ENCODE measurements around the gene KDM5B.
"Not testable (repeated sequence)": the region's sequence is repeated elsewhere in the genome, so short reads cannot be mapped to it uniquely, and the experiment has no call there.

KDM5B gene

DNA sequence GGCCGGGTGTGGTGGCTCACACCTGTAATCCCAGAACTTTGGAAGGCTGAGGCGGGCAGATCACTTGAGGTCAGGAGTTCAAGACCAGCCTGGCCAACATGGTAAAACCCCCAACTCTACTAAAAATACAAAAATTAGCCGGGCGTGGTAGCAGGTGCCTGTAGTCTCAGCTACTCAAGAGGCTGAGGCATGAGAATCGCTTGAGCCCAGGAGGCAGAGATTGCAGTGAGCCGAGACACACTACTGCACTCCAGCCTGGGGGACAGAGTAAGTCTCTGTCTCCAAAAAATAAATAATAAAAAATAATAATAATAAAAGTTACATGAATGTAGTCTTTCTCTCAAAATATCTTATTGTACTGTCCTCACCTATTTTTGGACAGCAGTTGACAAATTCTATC is 13.3 kb downstream of the KDM5B start:
- DNase-seq (ENCODE audit: low read depth, low spot score); H3K27ac ChIP-seq: not testable (repeated sequence)

DNA sequence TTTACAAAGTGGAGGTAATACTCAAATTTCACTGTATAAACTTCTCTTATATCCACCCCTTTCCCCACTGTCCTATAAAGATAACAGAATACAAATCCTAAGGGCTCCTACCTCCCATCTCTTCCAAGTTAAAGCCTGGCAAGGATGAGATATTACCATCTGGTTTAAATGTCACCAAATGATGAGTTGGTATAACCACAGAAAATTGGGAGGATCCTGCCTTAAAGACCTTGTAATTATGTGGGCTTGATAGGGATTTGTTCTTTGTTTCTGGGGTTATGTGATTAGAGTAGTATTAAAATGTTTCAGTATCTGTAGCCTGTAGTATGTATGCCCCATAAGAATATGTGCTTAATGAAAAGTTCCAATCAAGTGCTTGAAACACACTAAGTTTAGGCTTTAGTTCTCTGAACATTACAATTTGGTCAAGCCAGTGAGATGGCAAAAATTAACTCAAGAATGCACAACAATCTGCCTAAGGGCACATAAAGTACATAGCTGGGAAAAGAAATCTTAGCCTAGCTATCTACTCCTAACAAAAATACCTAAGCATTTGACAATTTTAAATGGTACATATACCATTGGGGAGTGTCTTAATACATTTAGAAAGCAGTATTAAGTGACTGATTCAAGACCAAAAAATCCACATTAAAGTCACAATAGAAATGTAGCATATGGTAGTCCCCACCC is 14.0 kb downstream of the KDM5B start:
- DNase-seq (ENCODE audit: low read depth, low spot score): no peak
- no peak overlapping the region for H3K27ac ChIP-seq

DNA sequence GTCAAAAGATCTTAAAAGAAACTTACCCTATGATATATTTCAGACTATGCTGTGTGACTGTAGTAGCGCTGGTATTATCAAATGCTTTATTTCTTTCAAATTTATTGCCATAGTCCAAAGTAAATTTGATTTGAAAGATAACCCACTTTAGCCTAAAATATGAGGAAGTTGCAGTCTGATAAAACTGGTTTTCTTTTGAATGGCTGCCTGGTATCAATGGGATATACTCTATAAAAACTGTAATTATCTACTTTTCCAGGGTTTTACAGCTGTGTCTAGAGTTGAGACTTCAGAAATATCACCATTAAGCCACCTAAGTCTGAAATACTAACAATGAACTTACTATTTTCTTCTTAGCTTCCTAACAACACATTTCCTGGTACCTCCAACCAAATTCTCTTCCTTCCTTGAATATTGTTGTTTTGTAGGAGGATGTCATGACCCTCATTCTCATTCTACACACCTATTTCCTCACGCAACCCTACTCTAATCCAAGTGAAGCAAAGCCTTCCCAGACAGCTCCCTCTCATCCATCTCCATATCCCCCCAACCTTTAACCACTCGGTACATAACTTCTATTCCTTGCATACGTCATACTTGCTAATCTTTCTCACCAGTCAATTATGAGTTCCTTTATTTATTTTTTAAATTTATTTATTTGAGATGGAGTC is 17.0 kb downstream of the KDM5B start:
- no peak overlapping the region for H3K27ac ChIP-seq
- no peak for DNase-seq (ENCODE audit: low read depth, low spot score)

DNA sequence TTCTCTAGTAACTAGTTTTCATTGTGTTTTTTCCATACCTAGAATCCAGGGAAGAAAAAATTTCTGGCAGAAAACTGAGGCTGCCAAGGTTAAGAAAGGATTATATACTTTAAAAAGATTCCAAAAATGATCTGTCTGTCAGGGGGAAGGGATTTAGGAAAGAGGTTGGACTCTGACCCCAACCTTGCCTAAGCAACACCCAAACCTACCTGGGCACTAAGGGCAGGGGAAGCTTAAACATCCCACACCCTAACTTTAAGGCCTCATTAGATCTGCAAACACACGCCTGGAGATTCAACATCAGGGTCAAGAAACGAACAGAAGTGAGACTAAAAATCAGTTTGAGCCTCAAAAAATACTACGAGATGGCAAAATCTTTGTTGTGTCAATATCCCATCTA is 19.4 kb downstream of the KDM5B start:
- DNase-seq (ENCODE audit: low read depth, low spot score): no peak
- H3K27ac ChIP-seq: no peak overlapping the region

DNA sequence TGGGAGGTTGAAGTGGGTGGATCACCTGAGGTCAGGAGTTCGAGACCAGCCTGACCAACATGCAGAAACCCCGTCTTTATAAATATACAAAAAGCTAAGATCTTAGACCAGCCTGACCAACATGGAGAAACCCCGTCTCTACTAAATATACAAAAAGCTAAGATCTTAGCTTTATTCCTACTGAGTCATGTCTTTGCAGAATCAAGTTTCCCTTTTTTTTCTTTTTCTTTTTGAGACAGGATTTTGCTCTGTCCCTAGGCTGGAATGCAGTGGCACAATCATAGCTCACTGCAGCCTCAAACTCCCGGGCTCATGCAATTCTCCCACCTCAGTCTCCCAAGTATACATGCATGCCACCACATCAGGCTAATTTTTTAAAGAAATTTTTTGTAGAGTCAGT is 21.4 kb downstream of the KDM5B start:
- no peak for DNase-seq (ENCODE audit: low read depth, low spot score)
- no peak overlapping the region for H3K27ac ChIP-seq

DNA sequence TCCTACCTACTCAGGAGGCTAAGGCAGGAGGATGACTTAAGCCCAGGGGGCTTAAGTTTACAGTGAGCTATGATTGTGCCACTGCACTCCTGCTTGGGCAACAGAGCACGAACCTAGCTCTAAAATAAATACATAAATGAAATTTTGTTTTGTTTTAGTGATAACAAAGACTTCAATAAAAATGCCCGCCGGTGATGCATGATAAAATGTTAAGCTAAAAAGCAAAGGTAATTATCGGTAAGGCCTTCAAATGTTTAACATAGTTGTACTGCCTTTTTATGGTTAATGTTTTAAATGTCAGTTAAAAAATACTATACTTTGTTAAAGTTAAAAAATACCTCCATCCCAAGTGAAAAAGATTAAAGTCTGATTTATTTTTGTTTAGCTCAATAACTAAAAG is 27.0 kb downstream of the KDM5B start:
- DNase-seq (ENCODE audit: low read depth, low spot score): no peak
- no peak overlapping the region for H3K27ac ChIP-seq

DNA sequence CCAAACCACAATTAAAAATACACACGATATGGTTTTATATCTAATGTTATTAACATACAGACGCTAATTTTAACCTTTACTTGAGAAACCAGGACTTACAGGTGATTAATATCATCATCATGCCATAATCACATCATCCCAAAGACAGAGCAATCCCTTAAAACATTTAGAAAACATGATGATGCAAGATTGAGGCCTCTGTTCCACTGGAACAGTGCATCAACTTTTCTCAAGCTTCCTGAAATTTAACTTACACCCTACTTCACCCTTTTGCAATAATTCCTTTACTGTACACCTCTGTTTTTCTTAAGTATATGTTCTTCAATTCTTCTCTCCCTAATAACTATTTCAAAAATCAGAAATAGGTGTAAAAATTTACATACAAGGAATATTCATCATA is 38.1 kb downstream of the KDM5B start:
- no peak for DNase-seq (ENCODE audit: low read depth, low spot score)
- no peak overlapping the region for H3K27ac ChIP-seq

DNA sequence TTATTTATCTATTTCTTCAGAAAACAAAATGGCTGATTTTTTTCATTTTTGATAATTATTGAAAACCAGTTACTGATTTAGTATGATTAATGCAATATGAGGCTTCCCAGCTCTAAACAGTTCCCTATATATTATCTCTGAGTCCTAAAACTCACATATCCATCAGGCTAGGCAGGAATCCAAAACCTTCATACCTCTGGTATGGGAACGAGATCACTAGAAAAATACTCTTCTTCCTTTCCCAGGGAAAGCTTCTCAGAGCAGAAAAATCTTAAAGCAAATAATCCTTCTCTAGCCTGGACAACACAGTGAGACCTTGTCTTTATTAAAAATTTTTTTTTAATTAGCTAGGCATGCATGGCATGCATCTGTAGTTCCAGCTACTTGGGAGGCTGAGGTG is 42.5 kb downstream of the KDM5B start:
- DNase-seq (ENCODE audit: low read depth, low spot score): no peak
- H3K27ac ChIP-seq: no peak overlapping the region

DNA sequence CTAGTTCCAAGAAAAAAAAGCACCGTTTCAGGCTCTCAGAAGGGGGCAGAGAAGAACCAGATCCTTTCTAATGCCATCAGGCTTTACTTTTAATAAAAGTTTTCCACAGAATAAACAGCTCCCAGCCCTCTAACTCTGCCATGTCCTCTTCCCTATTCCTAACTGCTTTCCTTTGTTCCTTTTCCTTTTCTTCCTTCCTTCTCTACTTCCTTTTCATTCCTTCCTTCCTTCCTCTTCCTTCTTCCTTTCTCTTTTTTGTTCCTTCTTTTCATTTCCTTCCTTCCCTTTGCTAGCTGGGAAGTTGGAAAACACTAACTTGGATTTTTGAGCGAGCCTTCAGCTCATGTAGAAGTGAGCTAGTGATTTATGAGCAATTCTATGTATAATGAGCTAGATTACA is 46.2 kb downstream of the KDM5B start:
- no peak for DNase-seq (ENCODE audit: low read depth, low spot score)

DNA sequence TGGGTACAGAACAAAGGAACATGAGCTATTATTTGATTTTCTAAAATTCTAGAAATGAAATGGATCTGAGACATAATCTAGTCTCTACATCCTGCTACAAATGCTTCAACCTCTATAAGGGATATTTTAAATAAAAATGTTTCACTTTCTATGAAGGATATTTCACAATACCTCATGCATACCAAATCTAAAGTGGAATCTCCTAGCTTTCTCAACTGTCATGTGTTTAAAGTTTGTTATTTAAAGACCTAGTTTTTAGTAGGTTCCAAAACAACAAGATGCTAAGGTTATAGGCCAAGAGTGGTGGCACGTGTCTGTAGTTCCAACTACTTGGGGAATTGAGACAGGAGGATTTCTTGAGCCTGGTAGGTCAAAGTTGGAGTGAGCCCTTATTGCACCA is 47.6 kb downstream of the KDM5B start:
- H3K27ac ChIP-seq: no peak overlapping the region
- no peak for DNase-seq (ENCODE audit: low read depth, low spot score)

More for the DNA sequence above, 46.2 kb downstream of the KDM5B start:
- no peak overlapping the region for H3K27ac ChIP-seq

DNA sequence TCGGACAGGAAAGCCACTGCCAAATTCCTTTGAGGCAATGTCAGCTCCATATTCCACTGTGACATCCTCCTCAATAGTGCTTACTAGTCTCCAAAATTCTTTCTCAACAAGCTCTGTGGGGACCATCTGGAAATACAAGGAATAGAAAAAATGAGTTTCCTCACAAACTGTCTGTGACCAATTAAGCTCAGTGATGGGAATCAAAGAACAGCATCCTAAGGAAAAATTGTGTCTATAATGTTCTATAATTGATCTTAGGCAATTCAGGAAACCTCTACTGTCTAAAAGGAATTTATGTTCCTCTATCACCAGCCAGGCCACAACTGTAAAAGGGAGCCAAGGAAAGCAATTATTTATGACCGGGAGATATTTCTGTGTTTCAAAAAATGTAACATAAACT is 51.8 kb downstream of the KDM5B start:
- DNase-seq (ENCODE audit: low read depth, low spot score): no peak
- no peak overlapping the region for H3K27ac ChIP-seq

DNA sequence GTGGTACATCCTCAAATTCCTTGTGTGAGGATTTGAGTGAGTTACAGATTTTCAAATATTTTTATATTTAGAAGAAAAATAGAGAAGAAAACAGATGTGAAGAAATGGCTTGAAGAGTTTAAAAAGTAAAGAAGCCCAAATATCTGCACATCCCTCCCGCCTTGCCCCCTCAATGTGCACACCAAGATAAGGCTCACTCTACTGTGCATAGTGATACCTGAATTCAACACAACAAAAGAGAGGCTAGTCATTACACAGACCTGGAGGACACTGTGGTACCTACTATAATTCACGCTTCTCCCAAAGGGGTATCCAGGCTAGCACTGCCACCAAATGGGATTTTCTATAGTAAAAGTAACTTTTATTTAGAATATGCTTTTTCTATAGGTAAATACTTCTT is 53.9 kb downstream of the KDM5B start:
- no peak overlapping the region for H3K27ac ChIP-seq

DNA sequence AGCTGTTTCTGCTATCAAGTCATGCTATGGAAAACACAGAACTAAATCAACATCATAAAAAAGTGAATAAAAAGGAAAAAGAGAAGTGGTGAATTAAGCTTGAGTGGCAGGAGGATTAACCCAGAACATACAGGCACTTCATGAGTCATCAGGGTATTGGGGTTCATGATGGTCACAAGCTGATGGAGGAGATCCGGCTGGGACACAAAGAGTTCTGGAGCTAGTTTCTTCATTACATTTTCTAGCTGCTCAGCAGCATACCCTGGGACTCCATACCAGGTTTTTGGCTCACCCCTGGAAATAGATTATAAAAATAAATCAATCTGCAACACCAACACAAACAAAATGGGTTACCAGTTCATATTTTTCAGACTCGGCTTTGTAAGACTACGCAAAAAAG is 55.4 kb downstream of the KDM5B start:
- DNase-seq (ENCODE audit: low read depth, low spot score): no peak

More for the DNA sequence above, 53.9 kb downstream of the KDM5B start:
- no peak for DNase-seq (ENCODE audit: low read depth, low spot score)

DNA sequence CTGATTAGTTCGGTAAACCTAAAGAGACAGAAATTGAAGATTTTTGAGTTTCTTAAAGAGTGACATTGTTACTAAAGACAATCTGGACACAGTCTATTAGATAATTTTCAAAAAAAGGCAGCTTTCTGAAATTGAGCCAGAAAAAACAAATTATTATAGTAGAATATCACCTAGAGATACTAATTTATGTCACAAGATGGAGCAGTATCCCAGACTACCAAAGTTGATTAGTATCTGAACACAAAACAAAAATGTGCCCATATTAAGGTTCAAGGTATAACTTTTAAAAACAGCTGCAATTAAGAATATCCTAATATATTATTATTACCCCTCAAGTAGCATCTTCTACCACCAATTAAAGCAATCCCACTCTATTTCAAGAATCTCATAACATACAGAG is 57.5 kb downstream of the KDM5B start:
- no peak overlapping the region for H3K27ac ChIP-seq
- no peak for DNase-seq (ENCODE audit: low read depth, low spot score)

More for the DNA sequence above, 55.4 kb downstream of the KDM5B start:
- no peak overlapping the region for H3K27ac ChIP-seq

DNA sequence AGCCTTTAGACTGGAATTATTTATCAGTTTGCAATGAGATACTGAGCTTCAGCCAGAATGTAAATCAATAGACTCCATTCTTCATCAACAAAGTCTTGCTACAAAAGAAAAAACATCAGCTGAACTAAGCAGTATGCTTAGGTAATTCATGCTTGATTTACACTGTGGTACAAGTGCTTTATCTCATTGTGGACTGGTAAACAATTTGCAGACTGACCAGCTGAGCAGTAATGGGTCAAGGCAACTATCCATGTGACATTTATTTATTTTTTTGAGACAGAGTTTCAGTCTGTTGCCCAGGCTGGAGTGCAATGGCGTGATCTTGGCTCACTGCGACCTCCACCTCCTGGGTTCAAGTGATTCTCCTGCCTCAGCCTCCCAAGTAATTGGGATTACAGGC is 58.2 kb downstream of the KDM5B start:
- H3K27ac ChIP-seq: no peak overlapping the region
- no peak for DNase-seq (ENCODE audit: low read depth, low spot score)

DNA sequence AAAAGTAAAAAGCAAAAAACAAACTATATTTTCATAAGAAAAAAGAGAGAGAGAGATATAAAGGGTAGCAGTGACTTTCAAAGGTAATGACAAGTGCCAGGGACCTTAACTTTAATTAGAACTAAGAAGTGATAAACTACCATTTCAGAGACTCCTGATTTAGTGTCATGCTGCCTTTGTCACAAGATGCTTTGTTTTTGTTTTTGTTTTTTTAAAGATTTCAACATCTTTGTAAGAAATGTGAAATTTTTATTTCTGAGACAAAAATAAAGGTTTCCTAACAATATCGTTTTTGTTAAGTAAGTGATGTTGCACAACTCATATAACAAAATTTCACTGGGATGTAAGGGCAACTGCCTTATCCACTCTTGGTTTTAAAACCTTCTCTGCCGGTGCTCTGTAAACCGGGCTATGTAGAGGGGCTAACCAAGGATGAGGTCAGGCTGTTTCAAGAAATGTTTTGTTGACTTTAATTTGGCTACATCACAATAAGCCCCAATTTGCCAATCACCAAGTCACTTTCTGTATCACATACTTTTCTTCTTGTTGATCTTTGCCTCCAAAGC is 62.8 kb downstream of the KDM5B start:
- no peak overlapping the region for H3K27ac ChIP-seq
- no peak for DNase-seq (ENCODE audit: low read depth, low spot score)

DNA sequence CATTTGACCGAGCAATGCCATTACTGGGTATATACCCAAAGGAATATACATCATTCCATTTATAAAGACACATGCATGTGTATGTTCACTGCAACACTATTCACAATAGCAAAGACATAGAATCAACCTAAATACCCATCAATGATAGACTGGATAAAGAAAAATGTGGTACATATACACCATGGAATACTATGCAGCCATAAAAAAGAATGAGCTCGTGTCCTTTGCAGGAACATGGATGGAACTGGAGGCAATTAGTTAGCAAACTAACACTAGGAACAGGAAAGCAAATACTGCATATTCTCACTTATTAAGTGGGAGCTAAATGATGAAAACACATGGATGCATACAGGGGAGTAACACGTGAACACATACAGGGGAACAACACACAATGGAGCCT is 63.5 kb downstream of the KDM5B start:
- not testable (repeated sequence) for DNase-seq (ENCODE audit: low read depth, low spot score); H3K27ac ChIP-seq

DNA sequence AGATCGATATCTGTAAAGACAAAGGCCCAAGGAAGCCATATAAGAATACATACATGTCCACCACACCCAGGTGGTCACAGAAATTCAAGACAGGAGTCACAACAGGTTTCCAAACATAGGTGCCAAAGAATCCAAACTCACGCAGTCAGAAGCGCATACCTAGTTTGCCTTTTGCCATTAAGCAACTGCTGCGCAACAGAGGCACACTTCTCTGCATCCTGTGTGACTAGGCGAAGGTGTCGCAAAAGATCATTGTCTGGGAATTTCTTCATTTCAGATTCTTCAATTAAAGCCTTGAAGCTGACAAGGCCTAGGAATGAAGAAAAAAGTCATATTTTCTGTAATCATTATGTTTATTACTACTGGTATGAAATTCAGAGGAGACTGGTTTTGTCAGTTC is 65.7 kb downstream of the KDM5B start:
- no peak overlapping the region for H3K27ac ChIP-seq
- DNase-seq (ENCODE audit: low read depth, low spot score): no peak

DNA sequence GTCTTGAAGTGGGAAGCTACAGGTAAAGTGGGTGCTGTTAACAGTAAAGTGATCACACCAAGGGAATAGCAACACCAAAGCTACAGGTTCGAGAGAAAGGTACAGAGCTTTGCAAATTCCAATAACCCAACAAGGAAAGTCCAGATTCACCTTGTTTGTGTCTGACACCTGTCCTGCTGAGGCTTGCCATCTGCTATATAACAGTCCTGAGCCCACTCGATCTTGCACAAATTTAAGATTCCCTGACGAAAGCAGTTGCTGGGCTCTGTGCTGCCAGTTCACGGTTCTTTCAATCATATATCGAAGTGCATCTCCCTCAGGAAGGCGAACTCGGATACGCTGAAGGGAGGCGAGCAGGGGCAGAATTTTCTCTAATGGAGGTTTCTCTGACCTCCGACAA is 75.0 kb downstream of the KDM5B start:
- H3K27ac ChIP-seq: no peak overlapping the region
- DNase-seq (ENCODE audit: low read depth, low spot score): no peak

DNA sequence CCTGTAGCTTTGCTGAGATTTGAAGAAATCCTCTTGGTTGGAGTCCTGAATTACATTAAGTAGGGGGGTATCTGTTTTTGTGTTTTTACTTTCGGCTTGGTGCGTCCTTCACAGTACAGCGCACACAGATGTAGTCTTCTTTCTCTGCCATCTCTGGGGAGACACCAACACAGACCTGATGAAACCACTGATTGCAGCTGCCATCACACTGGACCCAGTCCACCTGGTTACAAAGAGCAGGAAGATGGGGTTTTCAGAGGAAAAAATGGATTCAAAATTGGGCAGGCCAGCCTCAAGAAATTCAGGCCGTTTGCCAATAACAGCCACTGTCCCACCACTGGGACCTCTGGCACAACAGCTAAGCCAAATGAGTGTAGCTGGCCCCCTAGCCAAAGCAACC is 79.3 kb downstream of the KDM5B start:
- DNase-seq (ENCODE audit: low read depth, low spot score): no peak
- H3K27ac ChIP-seq: no peak overlapping the region

DNA sequence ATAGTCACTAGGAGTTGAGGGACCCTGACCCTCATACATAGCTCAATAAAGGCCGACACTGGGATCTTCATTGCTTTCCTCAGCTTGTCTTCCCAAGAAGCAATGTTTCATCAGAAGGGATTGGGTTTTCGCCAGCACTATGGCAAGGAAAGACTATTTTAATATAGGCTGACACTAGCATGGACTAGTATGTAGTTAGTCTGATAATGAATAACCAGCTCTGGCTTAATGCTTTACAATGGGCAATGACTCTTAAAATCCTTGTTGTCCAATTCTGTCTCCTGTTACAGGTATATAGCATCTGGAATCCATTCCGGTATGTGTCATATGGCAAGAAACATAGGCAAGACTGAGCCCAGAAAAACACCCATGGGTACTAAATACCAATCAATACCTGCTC is 82.7 kb downstream of the KDM5B start:
- H3K27ac ChIP-seq: no peak overlapping the region
- DNase-seq (ENCODE audit: low read depth, low spot score): no peak

DNA sequence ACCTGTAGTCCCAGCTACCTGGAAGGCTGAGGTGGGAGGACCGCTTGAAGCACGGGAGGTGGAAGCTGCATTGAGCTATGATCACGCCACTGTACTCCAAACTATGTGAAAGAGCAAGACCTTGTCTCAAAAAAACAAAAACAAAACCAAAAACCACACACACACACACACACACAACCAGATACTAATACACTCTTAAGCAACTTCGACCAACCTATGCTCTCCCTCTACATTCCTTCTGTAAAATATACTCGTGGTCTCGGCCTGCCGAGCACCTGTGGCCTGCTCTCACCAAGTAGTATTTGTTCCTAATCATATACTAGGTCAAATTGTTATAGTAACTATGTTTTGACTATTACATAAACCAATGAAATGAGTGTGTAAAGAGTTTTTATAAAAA is 84.5 kb downstream of the KDM5B start:
- H3K27ac ChIP-seq: no peak overlapping the region
- no peak for DNase-seq (ENCODE audit: low read depth, low spot score)

Measured in epithelial cell of prostate (primary cell).